ENCODE results near the gene SMIM20.

The SMIM20 gene

DNA sequence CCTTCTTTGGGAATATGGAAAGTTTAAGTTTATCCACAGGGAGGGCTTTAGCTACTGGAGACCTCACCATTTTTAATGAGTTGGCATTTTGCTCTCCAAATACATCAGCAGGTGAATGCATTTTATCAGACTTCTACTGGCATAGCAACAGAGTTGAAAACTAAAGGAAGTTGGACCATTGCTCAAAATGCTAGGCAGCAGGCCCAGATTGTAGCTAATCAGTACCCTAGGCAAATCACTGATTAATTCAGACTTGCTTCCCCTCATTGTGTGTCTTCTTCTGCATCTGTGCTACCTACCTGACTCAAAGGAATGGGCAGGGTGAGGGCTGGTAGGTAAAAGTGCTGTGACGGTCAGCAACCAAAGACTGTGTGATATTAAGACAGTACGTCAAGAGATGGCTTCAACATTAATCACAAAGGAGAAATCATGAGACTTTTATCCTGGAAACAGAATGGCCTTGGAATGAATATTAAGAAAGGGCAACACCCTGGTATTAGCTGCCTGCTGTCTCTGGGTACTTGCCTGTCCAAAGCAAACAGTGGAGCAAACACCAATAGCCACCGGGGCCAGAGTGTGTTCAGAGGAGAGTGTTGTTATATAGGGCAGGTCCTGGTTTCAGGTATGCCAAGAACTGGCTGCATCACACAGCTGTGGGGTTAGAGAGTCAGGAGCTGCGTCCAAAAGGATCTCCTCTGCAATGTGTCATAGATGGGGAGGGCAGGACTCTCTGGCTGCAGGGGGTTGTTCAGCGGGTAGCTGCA is 17.1 kb upstream of the SMIM20 start:
- Mint-ChIP-seq H3K27me3 (ENCODE audit: low read depth, poor library complexity) (peaks cover 7% of the 10 kb centered on the region), H3K4me1 (peaks cover under 1% of the 10 kb centered on the region), H3K27ac (no peak overlapping the region), H3K4me3 (no peak overlapping the region), H3K9me3 (no peaks in the 10 kb centered on the region), H3K36me3 (ENCODE audit: low read depth) (no peaks in the 10 kb centered on the region)
- TF ChIP-seq, protein P1, sequence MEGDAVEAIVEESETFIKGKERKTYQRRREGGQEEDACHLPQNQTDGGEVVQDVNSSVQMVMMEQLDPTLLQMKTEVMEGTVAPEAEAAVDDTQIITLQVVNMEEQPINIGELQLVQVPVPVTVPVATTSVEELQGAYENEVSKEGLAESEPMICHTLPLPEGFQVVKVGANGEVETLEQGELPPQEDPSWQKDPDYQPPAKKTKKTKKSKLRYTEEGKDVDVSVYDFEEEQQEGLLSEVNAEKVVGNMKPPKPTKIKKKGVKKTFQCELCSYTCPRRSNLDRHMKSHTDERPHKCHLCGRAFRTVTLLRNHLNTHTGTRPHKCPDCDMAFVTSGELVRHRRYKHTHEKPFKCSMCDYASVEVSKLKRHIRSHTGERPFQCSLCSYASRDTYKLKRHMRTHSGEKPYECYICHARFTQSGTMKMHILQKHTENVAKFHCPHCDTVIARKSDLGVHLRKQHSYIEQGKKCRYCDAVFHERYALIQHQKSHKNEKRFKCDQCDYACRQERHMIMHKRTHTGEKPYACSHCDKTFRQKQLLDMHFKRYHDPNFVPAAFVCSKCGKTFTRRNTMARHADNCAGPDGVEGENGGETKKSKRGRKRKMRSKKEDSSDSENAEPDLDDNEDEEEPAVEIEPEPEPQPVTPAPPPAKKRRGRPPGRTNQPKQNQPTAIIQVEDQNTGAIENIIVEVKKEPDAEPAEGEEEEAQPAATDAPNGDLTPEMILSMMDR (IDR thresholded peaks at IDR 0.05), result no peak
- no peak for DNase-seq

DNA sequence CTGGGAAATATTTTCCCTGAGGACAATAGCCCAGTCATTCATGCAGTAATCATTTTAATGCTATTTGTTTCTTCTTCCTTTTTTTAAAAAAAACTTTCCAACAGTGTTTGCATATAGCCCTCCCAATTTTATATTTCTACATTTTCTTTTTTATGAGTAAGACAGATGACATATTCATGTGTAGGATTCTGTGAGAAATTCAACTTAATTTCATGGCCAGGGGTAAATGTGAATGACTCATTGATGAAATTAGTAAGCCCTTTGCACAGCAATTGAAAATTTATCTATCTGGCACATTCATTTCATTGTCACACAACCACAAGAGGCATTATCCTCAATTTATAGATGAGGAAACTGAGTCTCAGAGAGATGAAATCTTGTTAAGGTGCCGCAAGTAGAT is 13.7 kb upstream of the SMIM20 start:
- Mint-ChIP-seq H3K36me3 (ENCODE audit: low read depth) (no peaks in the 10 kb centered on the region), H3K27ac (no peak overlapping the region), H3K27me3 (ENCODE audit: low read depth, poor library complexity) (peaks cover 4% of the 10 kb centered on the region), H3K9me3 (no peaks in the 10 kb centered on the region), H3K4me1 (peaks cover 7% of the 10 kb centered on the region), H3K4me3 (no peak overlapping the region)
- TF ChIP-seq, protein P1 (IDR thresholded peaks at IDR 0.05), result no peak
- no peak for DNase-seq

DNA sequence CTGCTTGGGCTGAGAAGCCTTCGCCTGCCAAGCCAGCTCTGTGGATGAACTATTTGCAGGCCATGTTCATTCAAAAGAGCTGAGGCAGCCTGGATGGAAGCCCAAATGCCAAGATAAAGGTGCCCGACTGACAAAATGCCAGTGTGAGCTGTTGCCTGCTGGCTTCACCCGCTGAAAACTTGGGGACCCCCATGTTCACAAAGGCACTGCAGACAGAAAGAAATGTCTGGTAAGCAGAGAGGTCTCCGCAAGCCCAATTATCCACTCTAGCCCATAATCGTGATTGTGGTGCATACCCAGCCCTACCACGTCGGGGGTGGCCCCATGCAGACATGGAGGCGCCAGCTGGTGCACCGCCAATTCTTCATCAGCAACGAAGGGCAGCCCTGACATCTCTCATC is 13.0 kb upstream of the SMIM20 start:
- no peak overlapping the region for H3K4me3 Mint-ChIP-seq
- no peaks in the 10 kb centered on the region for H3K9me3 Mint-ChIP-seq
- no peak overlapping the region for H3K27ac Mint-ChIP-seq
- peaks cover 4% of the 10 kb centered on the region for H3K27me3 Mint-ChIP-seq (ENCODE audit: low read depth, poor library complexity)
- TF ChIP-seq, protein P1 (IDR thresholded peaks at IDR 0.05), result no peak
- no peak for DNase-seq
- peaks cover 7% of the 10 kb centered on the region for H3K4me1 Mint-ChIP-seq
- no peaks in the 10 kb centered on the region for H3K36me3 Mint-ChIP-seq (ENCODE audit: low read depth)

DNA sequence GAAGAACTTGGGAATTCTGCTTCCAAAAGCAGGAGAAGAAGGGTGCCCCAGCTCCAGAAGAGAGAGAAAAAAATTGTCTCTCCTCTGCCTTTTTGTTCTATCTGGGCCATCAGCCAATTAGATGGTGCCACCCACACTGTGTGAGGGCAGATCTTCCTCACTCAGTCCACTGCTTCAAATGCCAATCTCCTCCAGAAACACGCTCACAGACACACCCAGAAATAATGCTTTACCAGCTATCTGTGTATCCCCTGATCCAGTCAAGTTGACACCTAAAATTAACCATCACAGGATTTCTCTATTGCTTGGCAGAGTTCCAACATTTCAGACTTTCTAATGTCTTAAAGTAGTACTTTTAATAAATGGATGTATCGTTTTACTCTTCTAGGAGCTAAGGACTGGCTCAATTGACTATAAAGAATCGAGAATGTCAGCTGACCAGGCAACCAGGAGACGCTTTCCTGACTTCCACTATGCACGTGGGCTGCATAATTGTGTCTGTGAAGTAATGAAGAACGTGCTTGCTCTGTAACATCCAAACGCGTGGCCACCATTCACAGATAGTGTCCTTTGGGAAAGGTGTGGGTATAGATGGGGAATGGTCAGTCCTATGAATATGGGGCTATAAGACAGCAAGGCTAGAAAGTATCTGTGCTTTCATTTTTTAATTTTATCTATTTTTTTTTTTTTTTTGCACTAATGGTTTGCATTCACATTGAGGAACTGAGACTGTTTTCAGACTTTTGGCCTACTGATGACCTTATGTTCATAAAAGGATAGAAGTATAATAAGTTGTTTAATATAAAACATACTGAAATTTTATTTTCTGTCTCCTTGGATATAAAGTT is 9.9 kb upstream of the SMIM20 start:
- peaks cover 18% of the 10 kb centered on the region for H3K27me3 Mint-ChIP-seq (ENCODE audit: low read depth, poor library complexity)
- peaks cover 13% of the 10 kb centered on the region for H3K9me3 Mint-ChIP-seq
- no peak overlapping the region for H3K4me3 Mint-ChIP-seq
- H3K27ac Mint-ChIP-seq, result no peak overlapping the region
- no peak for DNase-seq
- H3K4me1 Mint-ChIP-seq, result peaks cover 7% of the 10 kb centered on the region
- no peaks in the 10 kb centered on the region for H3K36me3 Mint-ChIP-seq (ENCODE audit: low read depth)
- TF ChIP-seq, protein P1 (IDR thresholded peaks at IDR 0.05), result no peak

DNA sequence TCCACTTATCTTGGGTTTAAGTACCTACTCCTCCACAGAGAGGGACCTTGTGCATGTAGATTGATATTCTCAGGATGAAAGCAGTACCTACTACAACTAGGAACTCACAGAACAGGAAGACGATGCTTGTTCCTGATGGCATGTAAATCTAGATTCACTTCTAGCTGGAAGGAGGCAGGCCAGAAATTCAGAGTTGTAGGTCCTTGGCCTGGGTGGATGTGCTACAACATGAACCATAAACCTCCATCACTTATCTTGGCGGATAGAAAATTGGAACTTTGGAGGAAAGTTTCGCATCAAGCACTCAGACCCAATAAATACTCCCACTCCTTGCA is 9.3 kb upstream of the SMIM20 start:
- no peak overlapping the region for H3K4me3 Mint-ChIP-seq
- H3K4me1 Mint-ChIP-seq, result peaks cover 7% of the 10 kb centered on the region
- H3K27ac Mint-ChIP-seq, result no peak overlapping the region
- no peaks in the 10 kb centered on the region for H3K36me3 Mint-ChIP-seq (ENCODE audit: low read depth)
- H3K27me3 Mint-ChIP-seq (ENCODE audit: low read depth, poor library complexity), result peaks cover 20% of the 10 kb centered on the region
- DNase-seq, result no peak
- peaks cover 14% of the 10 kb centered on the region for H3K9me3 Mint-ChIP-seq
- TF ChIP-seq, protein P1 (IDR thresholded peaks at IDR 0.05), result no peak

Data from nephron progenitor cell (in vitro differentiated cells).